Suprapubic skin (tissue), 3 donors: Measurements from ENCODE around the gene SEMA5B.

ENCODE experiments used
- CTCF ChIP-seq, 2 donors: fragments of 200-600 bp in 1 of 2; fragments of 450-650 bp in 1 of 2; sonication (generic) in 1 of 2; IDR thresholded peaks; one replicate each; pipeline ENCODE4 v1.5.1; 2016 to 2019; ENCODE audit warnings: antibody characterized with exemption in 2 of 2, mild to moderate bottlenecking in 1 of 2, moderate library complexity in 1 of 2
- POLR2AphosphoS5 ChIP-seq, 3 donors: sonication (generic); formaldehyde crosslinking; IDR thresholded peaks; one replicate each; pipeline ENCODE4 v1.6.1; 2017; ENCODE audit warnings: antibody characterized with exemption in 3 of 3

GRCh38 chr3:123020709-123021108 is 6.9 kb downstream of the SEMA5B start:
- TF ChIP-seq CTCF (IDR thresholded peaks at IDR 0.05): no peak
- no peak for TF ChIP-seq POLR2AphosphoS5 (IDR thresholded peaks at IDR 0.05)
